Measurements from ENCODE around the gene LCLAT1.

LCLAT1 gene

DNA sequence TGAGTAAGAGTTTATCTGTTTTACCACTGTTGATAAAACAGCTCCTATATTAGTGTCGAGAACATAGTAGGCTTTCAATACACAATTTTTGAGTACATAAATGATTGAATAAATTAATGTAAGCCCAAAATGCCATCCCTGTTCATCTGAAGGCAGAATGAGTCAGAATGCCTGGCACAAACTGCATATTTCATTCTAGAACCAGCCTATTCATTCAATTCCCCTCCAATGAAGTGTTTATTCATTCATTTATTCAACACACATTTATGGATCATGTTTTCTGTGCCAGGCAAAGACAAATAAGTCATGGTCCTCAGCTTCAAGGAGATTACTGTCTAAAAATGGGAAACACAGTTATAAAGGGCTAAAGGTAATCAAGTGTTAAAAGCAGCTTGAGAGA, 22.8 kb upstream of the LCLAT1 start:
- no peak for DNase-seq

DNA sequence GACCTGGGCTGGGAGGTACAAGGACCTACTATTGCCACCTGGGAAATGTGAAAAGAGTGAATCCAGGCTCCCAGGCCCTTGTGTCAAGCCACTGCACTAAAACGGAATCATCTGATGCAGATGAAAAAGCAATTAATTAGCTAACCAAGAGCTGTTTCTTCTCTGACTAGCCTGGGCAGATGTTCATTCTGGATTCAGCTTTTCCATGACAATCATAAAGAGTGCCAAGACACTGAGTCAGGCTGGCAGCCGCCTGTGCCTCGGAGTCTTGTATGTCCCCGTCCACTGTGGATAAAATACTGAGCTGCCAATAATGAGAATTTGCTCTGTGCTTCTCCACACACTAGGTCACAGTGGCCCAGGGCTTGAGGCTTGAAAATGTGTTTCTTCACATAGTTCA, 21.7 kb upstream of the LCLAT1 start:
- DNase-seq, result no peak

DNA sequence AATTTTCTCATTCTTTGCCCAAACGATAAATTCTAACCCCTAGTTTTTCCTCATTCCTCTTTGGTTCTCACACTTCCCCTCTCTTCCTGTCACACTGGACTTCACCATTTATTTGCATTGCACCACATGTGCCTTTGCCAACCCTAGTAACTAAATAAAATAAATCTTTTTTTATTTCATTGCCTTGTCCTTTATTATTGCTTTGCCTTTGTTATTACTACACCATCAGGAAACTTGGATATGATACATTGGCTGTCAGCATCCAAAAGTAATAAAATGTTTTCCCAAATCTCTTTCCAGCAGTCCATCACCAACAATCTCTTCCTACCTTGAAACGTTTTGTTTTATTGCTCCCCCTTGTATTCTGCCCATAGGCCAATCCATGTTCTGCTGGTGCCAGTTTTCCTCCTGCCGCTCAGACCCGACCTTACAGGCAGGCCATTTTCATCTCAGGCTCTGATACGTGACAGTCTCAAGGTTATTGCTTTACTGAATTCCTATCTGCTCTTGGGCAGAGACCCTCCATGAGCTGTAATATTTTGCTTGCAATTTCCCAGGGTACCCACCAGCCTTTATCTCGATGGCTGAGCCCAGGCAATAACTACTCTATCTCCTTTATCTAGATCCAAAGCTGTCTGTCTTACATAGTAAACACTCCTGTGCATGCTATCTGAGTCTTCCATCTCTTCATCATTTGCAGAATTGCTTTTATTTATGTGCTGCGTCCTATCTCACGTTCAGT, 19.3 kb upstream of the LCLAT1 start:
- DNase-seq, result no peak

GRCh38 chr2:30428348-30428662, 18.7 kb upstream of the LCLAT1 start:
- DNase-seq, result no peak

DNA sequence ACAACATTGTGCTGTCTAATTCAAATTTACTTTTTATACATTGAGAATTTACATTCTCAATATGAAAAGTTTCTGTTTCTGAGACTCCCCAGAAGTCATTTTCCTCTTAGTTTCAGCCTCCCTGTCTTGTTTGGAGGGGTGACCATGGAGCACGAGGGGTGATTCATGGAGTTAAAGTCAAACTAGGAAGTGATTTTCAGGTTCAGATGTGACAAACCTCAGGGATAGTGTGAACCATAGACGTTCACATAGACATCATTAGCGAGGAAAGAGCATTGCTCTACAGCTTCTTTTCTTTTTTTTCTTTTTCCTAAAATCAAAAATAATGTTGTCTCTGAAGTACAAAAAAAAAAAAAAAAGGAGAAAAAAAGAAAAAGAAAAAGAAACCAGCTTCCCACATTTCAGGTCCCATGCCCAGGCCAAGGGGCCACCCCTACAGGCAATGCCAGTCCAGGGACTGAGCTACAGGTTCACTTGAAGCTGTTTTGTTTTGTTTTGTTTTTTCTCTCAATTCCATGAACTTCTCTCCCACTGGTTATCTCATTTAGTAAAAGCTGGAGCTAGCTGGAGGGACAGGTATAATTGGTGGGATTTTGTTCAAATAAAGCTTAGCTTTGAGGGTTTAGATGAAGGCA, 18.1 kb upstream of the LCLAT1 start:
- DNase-seq, result no peak

GRCh38 chr2:30433541-30434299, 13.3 kb upstream of the LCLAT1 start:
- no peak for DNase-seq

DNA sequence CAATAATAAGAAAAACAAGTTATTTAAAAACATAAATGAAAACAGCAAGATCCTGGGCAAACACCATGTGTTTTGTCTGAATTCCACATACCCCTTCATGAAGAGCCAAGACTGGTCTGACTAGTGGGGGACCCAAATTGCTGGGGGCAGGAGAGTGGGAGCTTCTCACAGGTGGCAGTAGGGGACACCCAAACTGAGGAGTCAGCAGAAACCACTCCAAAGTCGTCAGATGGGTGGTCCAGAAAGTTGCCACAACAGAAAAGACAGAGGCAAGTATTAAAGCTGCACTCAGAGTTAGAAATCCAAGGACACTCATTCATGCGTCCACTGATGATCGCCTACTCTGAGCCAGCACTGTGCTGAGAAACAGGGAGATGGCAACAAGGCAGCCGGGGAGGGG, 12.3 kb upstream of the LCLAT1 start:
- DNase-seq, result no peak

GRCh38 chr2:30436859-30437435, 10.1 kb upstream of the LCLAT1 start:
- DNase-seq, result no peak

- DNase-seq, result no peak
Observed at GRCh38 chr2:30437809-30438548, 9.1 kb upstream of the LCLAT1 start.

GRCh38 chr2:30439296-30439695, 7.8 kb upstream of the LCLAT1 start:
- DNase-seq, result no peak

DNA sequence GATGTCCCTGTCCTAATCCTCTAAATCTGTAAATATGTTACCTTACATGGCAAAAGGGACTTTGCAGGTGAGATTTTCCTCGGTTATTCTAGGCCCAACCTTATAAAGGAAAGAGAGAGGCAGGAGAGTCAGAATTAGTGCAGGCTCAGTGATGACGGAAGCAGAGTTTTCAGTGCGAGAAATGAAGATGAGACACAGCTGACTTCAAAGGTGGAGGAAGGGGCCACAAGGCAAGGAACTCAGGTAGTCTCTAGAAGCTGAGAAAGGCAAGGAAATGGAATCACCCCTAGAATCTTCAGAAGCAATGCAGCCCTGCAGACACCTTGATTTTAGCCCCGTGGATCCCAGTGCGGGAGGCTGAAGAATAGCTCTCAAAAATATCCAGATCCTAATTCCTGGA, 7.2 kb upstream of the LCLAT1 start:
- no peak for DNase-seq

GRCh38 chr2:30441023-30441422, 6.0 kb upstream of the LCLAT1 start:
- no peak for DNase-seq

GRCh38 chr2:30443081-30443480, 4.0 kb upstream of the LCLAT1 start:
- no peak for DNase-seq

DNA sequence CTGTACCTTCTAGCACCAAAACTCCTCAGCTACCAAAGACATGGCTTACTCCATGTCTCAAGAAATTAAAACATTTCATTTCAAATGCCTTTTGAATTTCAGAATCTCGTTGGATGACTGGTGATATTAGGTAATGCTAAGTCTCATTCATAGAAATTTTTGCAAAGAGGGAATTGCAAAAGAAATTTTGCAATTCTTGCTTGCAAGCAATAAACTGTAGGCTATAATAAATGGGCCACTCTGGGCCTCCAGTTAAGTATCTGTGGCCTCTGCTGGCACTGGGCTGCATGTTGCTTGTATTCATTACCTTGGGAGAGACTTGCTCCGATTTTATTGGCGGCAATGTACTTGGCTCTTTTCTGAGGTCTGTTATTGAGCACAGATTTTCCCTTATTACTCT, 2.8 kb upstream of the LCLAT1 start:
- no peak for DNase-seq

DNA sequence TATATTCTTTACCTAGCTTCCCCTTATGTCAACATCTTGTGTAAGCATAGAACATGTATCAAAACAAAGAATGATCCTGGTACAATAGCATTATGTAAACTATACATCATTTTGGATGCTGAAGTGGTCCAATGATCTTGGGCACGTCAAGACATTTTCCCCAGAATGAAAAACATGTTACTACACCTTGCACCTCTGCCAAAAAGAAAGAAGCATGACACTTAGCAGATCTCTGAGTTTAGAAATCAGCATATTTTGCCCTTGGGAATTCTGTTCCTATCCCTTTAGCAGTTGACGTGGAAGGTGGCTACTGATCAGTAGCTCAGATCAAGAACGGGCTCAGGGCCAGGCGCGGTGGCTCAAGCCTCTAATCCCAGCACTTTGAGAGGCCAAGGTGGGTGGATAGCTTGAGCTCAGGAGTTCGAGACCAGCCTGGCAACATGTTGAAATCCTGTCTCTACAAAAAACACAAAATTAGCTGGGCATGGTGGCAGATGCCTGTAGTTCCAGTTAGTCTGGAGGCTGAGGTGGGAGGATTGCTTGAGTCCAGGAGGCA, 1.7 kb upstream of the LCLAT1 start:
- DNase-seq, result no peak

- no peak for DNase-seq
Observed at GRCh38 chr2:30446602-30447148, 371 bp upstream of the LCLAT1 start.

- no peak for DNase-seq
Observed at GRCh38 chr2:30448308-30448707, 1.3 kb downstream of the LCLAT1 start.

DNA sequence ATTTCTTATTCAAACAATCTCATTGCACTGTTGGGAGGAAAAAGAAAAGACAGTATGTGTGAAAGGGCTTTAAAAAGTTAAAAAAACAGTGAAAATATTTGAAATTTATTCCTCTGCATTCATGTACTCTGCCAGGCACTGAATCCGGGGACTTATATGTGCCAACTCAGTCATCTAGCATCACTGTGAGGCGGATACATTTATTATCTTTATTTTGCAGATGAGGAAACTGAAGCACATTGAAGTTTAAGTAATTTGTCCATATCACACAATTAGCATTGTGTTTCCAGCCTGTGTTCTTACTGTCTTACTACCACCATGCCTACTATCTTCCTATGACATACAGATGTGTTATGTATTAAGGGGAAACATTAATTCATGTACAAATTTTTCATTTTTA, 1.8 kb downstream of the LCLAT1 start:
- no peak for DNase-seq

- DNase-seq, result no peak
Observed at GRCh38 chr2:30450025-30450424, 3.0 kb downstream of the LCLAT1 start.

DNA sequence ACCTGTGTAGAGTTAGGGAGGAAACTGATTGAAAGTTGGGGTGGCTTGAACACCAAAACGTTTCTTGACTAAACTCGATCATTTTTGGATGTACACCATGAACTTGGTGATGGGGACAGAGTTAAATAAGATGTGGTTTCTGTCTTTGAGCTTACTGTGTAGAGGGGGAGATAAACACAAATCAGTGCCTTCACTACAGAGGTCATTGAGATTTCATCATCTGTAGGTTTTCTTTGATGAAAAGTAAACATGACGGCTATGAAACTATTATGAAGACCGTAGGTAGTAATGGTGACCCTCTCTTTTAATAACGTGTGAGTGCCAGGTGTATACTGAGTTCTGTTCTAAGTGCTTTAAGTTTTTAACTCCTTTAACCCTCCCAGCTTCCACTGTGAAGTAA, 6.5 kb downstream of the LCLAT1 start:
- DNase-seq, result no peak

DNA sequence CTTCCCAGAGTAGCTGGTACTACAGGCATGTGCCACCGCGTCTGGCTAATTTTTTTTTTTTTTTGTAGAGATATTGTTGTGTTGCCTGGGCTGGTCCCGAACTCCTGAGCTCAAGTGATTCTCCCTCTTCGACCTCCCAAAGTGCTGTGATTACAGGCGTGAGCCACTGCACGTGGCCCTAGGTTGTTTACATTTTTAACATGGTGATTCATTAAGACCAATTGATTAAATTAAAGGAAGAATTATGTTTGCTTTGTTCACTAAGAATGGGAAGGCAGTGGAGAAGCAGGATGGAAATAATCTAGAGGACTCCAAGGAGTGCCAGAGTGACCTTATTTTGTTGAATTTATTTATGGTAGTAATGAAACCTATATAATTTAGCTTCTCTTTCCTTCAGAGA, 7.5 kb downstream of the LCLAT1 start:
- no peak for DNase-seq

DNA sequence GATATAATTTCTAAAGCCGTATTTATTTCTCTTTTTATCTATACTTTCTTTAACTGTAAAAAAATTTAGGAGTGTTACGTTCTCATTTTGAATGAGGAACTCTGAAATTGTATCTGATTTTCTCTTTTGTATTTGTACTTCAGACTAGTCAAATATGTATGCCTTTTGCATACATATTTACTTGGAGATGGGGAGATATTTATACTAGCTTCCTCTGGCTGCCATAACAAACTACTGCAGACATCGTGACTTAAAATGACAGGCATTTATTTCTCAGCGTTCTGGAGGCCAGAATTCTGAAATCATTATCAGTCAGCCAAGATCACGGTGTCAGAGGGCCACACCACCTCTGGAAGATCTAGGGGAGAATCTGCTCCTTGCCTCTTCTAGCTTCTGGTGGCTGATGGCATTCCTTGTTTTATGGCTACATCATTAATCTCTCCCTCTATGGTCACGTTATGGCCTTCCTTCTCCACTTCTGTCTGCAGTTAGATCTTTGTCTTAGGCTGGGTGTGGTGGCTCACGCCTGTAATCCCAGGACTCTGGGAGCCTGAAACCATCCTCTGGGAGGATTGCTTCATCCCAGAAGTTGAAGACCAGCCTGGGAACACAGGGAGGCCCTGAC, 8.2 kb downstream of the LCLAT1 start:
- no peak for DNase-seq
